Cerebellar cortex (tissue), 1 donor: Measurements from ENCODE around the gene ZPR1.
A peak's percentile ranks its signal among the peaks of the same experiment; 100 is the strongest.

Source experiments
- DNase-seq: peaks from one replicate; pipeline ENCODE4 v3.0.0-alpha.2; 2015; ENCODE audit warnings: low spot score

ZPR1 gene

DNA sequence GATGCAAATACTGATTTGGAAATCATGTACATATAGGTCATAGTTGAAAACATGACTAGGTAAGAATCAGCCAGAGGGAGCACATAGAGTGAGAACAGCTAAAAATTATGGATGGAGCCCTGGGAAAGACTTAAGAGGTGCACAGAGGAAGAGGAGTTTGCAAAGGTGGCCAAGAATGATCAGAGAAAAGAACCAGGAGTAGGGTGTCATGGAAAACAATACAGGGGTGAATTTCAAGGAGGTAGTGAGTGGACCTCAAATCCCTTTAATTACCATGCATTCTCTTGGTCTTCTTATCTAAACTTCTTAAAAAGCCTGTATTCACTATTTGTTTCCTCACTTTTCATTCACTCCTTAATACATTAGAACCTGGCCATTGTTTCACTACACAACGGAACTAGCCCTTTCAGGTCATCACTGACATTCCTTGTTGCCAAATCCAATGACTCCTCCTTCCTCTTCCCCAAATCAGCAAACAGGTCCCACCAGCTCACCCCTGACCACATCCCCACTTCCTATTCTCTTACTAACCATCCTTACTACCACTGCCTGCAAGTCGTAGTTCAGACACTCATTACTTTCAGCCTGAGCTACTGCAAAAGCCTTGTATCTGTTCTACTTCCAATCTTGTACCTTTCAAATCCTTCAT is 37.6 kb downstream of the ZPR1 start:
- DNase-seq, result no peak

DNA sequence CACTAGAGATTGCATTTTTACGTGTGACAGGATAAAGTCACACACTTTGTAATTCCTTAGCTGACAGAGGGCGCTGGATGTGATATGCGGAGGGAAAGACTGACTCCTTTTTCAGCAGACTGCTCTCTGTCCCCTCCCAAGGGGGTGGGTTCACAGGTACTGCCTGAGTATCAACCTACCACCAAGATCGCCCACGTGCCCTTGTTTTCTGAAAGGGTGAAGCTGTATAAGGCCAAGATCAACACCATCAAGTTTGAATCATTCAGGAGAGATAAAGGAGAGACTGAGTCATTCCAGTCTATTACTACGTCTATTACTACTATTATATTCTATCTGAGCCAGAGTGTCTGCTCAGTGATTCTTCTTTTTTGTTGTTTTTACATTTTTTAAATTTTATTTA is 45.7 kb downstream of the ZPR1 start:
- DNase-seq, result no peak

DNA sequence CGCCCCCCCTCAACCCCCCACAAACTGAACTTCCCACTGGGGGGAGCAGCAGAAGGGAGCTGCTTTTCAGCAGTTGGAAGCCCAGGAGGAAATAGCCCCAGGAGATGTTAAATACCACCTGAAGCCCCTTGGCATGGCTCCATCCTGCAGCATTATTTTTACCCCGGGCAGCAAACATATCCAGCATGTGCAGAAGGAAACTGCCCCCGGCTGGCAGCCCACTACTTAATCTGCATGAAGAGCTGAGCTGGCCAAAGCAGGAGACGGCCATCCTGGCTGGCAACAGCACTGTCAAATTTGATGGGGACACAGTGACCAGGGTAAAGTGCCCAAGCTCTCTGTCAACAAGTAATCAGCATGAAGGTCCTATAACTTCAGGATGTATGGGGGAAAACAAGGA is 47.1 kb downstream of the ZPR1 start:
- no peak for DNase-seq

DNA sequence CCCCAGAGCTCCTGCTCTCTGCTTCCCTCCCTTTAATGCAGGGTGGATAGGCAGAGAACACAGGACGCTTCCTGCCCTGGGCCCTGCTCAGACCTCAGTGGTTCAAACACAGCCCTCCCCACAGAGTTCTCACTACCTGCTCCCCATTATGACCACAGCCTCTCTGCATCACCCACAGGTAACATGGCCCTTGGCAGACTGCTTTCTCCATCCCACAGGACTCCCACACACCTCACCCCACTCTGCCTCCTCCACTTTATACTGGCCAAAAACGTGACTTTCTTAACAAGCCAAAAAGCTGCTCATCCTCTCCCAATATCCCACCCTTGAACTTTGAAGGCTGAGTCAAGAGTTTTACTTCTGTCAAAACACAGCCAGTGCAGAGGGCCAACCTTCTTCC is 48.8 kb downstream of the ZPR1 start:
- DNase-seq, result no peak

DNA sequence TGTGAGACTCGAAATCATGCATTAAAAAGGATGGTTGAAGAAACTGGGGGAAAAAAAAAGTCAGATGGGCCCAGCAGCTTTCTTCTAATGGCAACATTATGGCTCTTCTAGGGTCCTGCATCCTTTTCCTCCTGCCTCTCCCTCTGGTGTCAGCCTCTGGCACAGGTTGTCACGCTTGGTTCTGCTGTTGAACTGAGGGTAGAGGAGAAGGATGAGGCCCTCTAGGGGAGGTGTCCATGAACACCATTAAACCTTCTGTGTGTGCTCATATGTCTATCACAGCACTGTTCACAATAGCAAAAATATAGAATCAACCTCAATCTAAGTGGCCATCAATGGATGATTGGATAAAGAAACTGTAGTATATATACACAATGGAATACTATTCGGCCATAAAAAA is 51.1 kb downstream of the ZPR1 start:
- no peak for DNase-seq

- DNase-seq, result no peak
Measured at GRCh38 chr11:116733969-116734508, 53.8 kb downstream of the ZPR1 start.

DNA sequence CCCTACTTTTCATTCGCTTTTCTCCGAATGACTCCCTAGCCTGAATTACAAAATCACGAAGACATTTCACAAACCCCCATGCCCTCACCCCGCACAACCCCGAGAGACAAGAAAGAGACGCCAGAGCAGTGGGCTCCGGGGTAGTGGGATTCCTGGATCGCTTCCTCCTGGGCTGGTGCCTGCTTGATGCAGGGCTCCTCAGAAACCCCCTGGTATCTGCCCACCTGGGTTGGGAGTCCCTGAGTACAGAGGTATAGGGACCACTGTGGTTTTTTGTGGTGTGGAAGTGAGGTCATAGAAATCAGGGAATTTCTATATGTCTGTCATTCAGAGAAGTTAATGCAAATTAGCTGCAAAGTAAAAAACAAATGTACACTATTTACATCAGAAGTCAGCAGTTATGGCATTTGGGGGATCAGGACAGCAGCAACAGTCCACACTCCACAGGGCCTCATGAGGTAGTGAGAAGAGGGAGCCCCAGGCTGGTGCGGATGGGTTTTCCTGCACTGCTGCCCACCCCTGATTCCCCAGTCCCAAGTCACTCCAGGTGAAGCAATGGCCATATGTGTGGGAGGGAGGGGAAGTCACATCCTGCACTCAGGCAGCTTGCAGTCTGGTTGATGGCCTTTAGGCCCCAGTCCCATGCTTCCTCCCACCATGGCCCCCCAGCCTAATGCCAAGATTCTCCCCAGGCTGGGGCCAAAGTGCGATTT is 54.6 kb downstream of the ZPR1 start:
- DNase-seq, result no peak

GRCh38 chr11:116732271-116733042 is 55.4 kb downstream of the ZPR1 start:
- DNase-seq, result peak; percentile 67

DNA sequence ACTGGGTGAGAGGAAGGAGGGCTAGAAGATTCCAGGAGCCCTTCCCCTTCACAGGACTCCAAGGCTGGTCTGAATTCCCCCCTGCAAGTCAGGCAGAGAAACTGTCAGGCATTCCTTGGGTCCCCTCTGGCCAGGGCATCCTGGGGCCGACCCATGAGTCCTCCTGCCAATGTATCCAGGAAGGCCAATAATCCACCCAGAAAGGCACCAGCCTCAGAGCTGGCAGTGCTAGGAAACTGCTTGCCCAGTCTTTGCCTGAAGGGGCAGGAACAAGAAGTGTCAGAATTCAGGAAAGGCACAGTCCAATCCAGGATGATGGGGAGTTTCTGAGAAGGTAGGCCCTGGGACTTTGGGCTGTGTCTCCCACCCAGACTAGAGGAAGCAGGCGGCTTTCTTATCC is 56.0 kb downstream of the ZPR1 start:
- peak; percentile 44 for DNase-seq

DNA sequence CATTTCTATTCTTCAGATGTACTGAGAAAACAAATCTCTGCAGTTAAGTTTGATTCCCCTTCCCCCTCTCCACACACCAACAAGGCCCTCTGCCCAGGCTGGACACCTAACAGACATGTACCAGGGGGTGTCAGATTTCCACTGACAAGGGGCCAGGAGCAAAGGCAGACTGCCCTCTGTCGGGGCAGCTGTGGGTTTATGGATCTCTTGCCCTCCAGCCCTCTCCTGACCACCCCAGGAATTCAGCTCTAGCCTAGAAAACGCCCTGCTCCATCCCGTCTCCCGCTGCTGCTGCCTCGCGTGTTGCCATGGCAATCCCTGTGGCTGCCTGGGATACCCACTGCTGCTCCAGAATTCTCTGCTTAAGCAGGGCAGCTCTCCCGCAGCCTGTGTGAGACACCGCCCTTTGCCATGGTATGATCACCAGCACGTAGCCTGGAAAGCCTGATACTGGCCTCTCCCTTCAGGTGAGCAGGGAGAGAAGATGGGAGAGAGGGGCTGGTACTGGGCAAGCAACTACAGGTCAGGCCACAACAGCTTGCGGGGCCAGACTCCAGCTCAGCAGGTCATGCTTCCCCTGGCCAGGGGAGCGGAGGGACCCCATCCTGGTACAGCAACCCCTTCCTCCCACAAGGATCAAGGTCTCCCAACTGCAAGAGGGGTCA is 56.6 kb downstream of the ZPR1 start:
- peak; percentile 86 for DNase-seq

GRCh38 chr11:116730601-116731000 is 57.2 kb downstream of the ZPR1 start:
- DNase-seq, result peak; percentile 67

- peak; percentile 8 for DNase-seq
Measured at GRCh38 chr11:116730241-116730561, 57.6 kb downstream of the ZPR1 start.

DNA sequence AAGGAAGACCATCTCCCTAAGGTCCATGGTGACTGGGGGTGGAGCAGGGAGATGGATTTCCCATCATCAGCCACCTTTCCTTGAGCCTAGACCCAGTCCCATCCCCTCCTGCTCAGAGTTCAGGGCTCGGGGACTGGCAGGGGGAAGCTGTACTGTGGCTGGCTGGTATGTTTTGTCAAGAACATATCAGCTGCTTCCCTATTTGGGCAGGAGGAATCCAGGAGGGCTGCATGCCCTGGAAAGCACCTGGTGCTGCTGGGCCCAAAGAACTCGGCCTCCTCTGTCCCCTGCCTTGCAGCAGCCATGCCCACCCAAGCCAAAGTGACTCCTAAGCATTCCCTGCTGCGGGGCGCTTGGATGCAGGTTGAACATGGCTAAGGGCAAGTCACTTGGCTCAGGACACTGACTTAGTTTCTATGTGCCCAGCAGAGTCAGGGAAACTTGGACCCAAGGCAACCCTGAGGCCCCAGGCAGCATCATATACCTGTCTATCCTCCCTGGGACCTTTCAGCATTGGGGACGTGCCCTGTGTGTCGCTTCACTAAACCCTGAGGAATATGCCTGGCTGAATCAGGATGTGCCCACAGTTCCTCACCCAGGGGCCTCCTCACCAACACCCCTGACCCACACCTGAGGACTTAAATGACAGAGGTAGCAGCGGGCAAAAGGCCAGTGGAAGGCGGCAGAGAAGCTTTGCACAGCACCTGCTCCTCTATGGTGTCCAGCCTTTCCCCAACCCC is 58.2 kb downstream of the ZPR1 start:
- no peak for DNase-seq

GRCh38 chr11:116727990-116728389 is 59.8 kb downstream of the ZPR1 start:
- DNase-seq, result no peak

DNA sequence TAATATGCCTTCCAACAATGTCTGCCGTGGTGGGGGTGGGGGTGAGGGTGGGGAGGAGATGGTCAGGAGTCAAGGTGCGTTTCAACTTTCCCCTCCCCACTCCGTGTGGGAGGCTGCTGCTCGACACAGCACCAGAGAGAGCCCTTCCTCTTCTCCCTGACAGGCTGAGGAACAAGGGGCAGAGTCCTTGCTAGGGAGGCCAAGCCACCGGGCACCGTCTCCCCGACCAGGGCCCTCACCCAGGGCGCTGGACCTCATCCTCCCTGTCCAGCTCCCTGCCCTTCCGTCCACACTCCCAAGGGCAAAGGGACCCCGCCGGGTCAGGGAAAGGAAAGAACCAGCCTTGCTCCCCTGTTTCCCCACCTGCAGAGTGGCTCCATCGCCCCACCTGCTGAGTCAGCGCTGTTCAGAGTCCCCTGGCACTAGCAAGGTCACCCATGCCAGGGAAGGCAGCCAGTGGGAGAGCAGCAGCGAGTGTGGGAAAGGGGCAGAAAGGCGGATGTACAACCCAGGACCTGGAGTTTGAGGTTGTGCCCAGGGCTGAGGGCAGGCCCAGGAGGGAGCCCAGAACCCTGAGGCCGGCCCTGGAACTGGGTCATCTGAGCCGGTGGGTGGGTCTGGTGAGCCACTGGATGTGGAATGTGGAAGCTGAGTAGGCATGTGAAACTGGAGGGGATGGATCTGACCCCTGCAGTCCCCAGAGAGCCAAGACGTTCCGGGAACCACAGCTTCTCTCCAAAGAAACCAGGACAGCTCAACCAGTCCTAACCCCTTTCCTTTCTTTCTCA is 62.2 kb downstream of the ZPR1 start:
- DNase-seq, result no peak

GRCh38 chr11:116724813-116725212 is 63.0 kb downstream of the ZPR1 start:
- no peak for DNase-seq
